K562 (cell line): ENCODE results near the gene RACGAP1. TPM values are rescaled to one million over a fixed set of nuclear protein-coding genes. Genes with fewer than 3 reads are reported as not detected.

Experiments
- ATAC-seq: fragments of 200-7000 bp; cut with Tn5 transposase; 3 replicates; pipeline ENCODE4 v1.9.1; 2020; ENCODE audit warnings: moderate library complexity
- BruUV-seq: library from RNA; stranded (reverse); fragments of 400-500 nt; replicated peaks from 2 replicates; lab custom pipeline; 2021; lab: Mats Ljungman, UMichigan
- CTCF ChIA-PET: fragments of 300-600 bp; formaldehyde crosslinking; extraction: SDS; loops from one replicate; lab custom pipeline; 2021; ENCODE audit warnings: low intra/inter-chr PET ratio; lab: Yijun Ruan, JAX
- POLR2A ChIA-PET: fragments of 300-600, 350-650 bp; sonication (Branson Sonifier 250); formaldehyde crosslinking; extraction: SDS; loops from one replicate; lab custom pipeline; 2021; ENCODE audit warnings: antibody characterized with exemption, inconsistent platforms; lab: Yijun Ruan, JAX
- DNase-seq, 4 experiments: peaks; one replicate each; pipeline versions ENCODE4 v3.0.0 to v3.0.0-alpha.2; 2011 to 2018; ENCODE audit warnings: low spot score in 3 of 4, mixed read lengths in 3 of 4; ENCODE audit errors: extremely low read depth in 1 of 4
- FAIRE-seq: peaks from 2 replicates; lab custom pipeline; 2011; peaks lifted over from hg19 to GRCh38; lab: Jason Lieb, UNC
- H2AFZ ChIP-seq: 2 replicates; pipeline ENCODE4 v1.6.0; 2011; ENCODE audit warnings: low read depth, low read length, control low read depth, inconsistent platforms
- H3K27ac ChIP-seq: fragments of 200-600 bp; 3 replicates; pipeline ENCODE4 v1.8.0; 2011; ENCODE audit warnings: low read depth, mild to moderate bottlenecking, control low read depth, inconsistent platforms, low read length, moderate library complexity, mixed read lengths; ENCODE audit errors: extremely low read depth
- H3K27me3 ChIP-seq, 2 experiments: fragments of 300-600 bp in 1 of 2; 2 replicates in 1 of 2; 3 replicates in 1 of 2; pipeline versions ENCODE4 v1.6.0 to v1.8.0; 2011; ENCODE audit warnings: inconsistent platforms in 2 of 2, low read length in 2 of 2, mild to moderate bottlenecking in 1 of 2, mixed read lengths in 1 of 2, moderate library complexity in 1 of 2; ENCODE audit not compliant: control insufficient read depth in 2 of 2, insufficient read depth in 2 of 2
- H3K36me3 ChIP-seq: fragments of 300-600 bp; 3 replicates; pipeline ENCODE4 v1.8.0; 2011; ENCODE audit warnings: mild to moderate bottlenecking, low read length, inconsistent platforms; ENCODE audit not compliant: control insufficient read depth, insufficient read depth
- H3K4me1 ChIP-seq, 2 experiments: fragments of 200-600 bp in 1 of 2; replicated peaks in 1 of 2; 2 replicates in 1 of 2; 3 replicates in 1 of 2; pipeline versions ENCODE4 v1.5.1 to v1.8.0; 2011; ENCODE audit warnings: inconsistent platforms in 2 of 2, low read length in 2 of 2, mild to moderate bottlenecking in 1 of 2, mixed read lengths in 1 of 2, moderate library complexity in 1 of 2; ENCODE audit not compliant: control insufficient read depth in 2 of 2, insufficient read depth in 2 of 2
- H3K4me2 ChIP-seq: 2 replicates; pipeline ENCODE4 v1.6.1; 2011; ENCODE audit warnings: low read length, control low read depth, inconsistent platforms, mixed read lengths; ENCODE audit not compliant: insufficient read depth
- H3K4me3 ChIP-seq: fragments of 200-600 bp; sonication (generic), shearing (Covaris generic); 2 replicates; pipeline ENCODE4 v1.5.1; 2016; ENCODE audit warnings: control low read depth, inconsistent platforms
- H3K79me2 ChIP-seq: fragments of 200-600 bp; 3 replicates; pipeline ENCODE4 v1.8.0; 2011; ENCODE audit warnings: low read length, inconsistent platforms; ENCODE audit not compliant: control insufficient read depth, insufficient read depth
- H3K9ac ChIP-seq, 2 experiments: 2 replicates each; pipeline versions ENCODE4 v1.6.0 to v1.6.1; 2011; ENCODE audit warnings: low read depth in 2 of 2, low read length in 2 of 2, control low read depth in 1 of 2, inconsistent platforms in 1 of 2, mild to moderate bottlenecking in 1 of 2, mixed read lengths in 1 of 2; ENCODE audit not compliant: insufficient read depth in 1 of 2
- H3K9me1 ChIP-seq: one replicate; pipeline ENCODE4 v1.6.0; 2011; ENCODE audit warnings: inconsistent platforms, mild to moderate bottlenecking, low read length, moderate library complexity; ENCODE audit not compliant: control insufficient read depth, insufficient read depth
- H3K9me3 ChIP-seq: replicated peaks from 2 replicates; pipeline ENCODE4 v1.5.1; 2011; ENCODE audit warnings: low read depth, low read length, inconsistent platforms; ENCODE audit not compliant: control insufficient read depth, insufficient read depth
- H4K20me1 ChIP-seq: replicated peaks from 2 replicates; pipeline ENCODE4 v1.6.1; 2011; ENCODE audit warnings: low read length, inconsistent platforms, mixed read lengths; ENCODE audit not compliant: control insufficient read depth, insufficient read depth
- CGGBP1 ChIP-seq: fragments of 250-450 bp; sonication (Bioruptor Pico); IDR thresholded peaks from 2 replicates; pipeline ENCODE4 v1.9.0; 2021; ENCODE audit warnings: mild to moderate bottlenecking
- CUX1 ChIP-seq: fragments of 200-800 bp; sonication (Bioruptor generic); IDR thresholded peaks from 2 replicates; pipeline ENCODE4 v1.6.1; 2016; ENCODE audit warnings: missing genetic modification characterization, missing compliant biosample characterization
- ELF2 ChIP-seq: fragments of 250-450 bp; sonication (Bioruptor Pico); IDR thresholded peaks from 2 replicates; pipeline ENCODE4 v1.5.0; 2021; ENCODE audit warnings: mild to moderate bottlenecking
- ETV5 ChIP-seq: sonication (generic); formaldehyde crosslinking; IDR thresholded peaks from 2 replicates; pipeline ENCODE4 v1.4.0; 2020; ENCODE audit warnings: low read depth, mild to moderate bottlenecking, missing genetic modification reagents
- ID3 ChIP-seq, 2 experiments: fragments of 250-450 bp in 1 of 2; fragments of 450-650 bp in 1 of 2; sonication (Bioruptor Pico) in 1 of 2; IDR thresholded peaks; 2 replicates each; pipeline versions ENCODE4 v1.6.1 to v1.8.0; 2016 to 2021; ENCODE audit warnings: mild to moderate bottlenecking in 2 of 2, moderate library complexity in 2 of 2, missing compliant biosample characterization in 1 of 2, missing genetic modification characterization in 1 of 2
- ILF3 ChIP-seq: fragments of 450-650 bp; IDR thresholded peaks from 2 replicates; pipeline ENCODE4 v1.6.1; 2018; ENCODE audit warnings: antibody characterized with exemption, mild to moderate bottlenecking, moderate library complexity, borderline replicate concordance
- NFE2L1 ChIP-seq: fragments of 450-650 bp; IDR thresholded peaks from 2 replicates; pipeline ENCODE4 v1.6.1; 2016; ENCODE audit warnings: missing genetic modification characterization, low read depth, mild to moderate bottlenecking, missing compliant biosample characterization, moderate library complexity, borderline replicate concordance
- NFYB ChIP-seq: IDR thresholded peaks from 2 replicates; pipeline ENCODE4 v1.6.1; 2011; ENCODE audit warnings: mild to moderate bottlenecking, moderate library complexity; ENCODE audit not compliant: insufficient read length; ENCODE audit errors: extremely low read depth
- RUNX1 ChIP-seq: sonication (generic); IDR thresholded peaks from 2 replicates; pipeline ENCODE4 v1.6.1; 2016; ENCODE audit warnings: antibody characterized with exemption, low read depth
- SAFB ChIP-seq: fragments of 200-400 bp; formaldehyde crosslinking; IDR thresholded peaks from 2 replicates; pipeline ENCODE4 v1.6.1; 2017; ENCODE audit warnings: low read depth, low read length, borderline replicate concordance
- ZEB2 ChIP-seq: fragments of 450-650 bp; IDR thresholded peaks from 2 replicates; pipeline ENCODE4 v1.6.1; 2016
- ZKSCAN8 ChIP-seq: fragments of 200-800 bp; sonication (Bioruptor generic); IDR thresholded peaks from 2 replicates; pipeline ENCODE4 v1.6.1; 2016; ENCODE audit warnings: missing genetic modification characterization, missing compliant biosample characterization
- ZNF274 ChIP-seq: IDR thresholded peaks from 2 replicates; pipeline ENCODE4 v1.6.1; 2011; ENCODE audit warnings: low read depth, mild to moderate bottlenecking, low read length, moderate library complexity, borderline replicate concordance
- ZNF75A ChIP-seq: fragments of 450-650 bp; formaldehyde crosslinking; IDR thresholded peaks from 2 replicates; pipeline ENCODE4 v1.4.0; 2020; ENCODE audit warnings: mild to moderate bottlenecking
- WGBS: fragments of 100-300 bp; shearing (Covaris generic); methylation state at CpG from one replicate; pipeline ENCODE4 v1.1.6; 2016; ENCODE audit warnings: low coverage, mixed read lengths; ENCODE audit not compliant: insufficient coverage; ENCODE audit errors: missing lambda C conversion rate; 5-methylcytosine and 5-hydroxymethylcytosine counted together
- in situ Hi-C: fragments of 300-500 bp; cut with MboI; formaldehyde crosslinking; loops from 4 replicates; pipeline ENCODE4 v1.15.0; 2018; ENCODE audit warnings: inconsistent platforms, mixed read lengths
- intact Hi-C: fragments of 100-400 bp; cut with micrococcal nuclease; formaldehyde crosslinking; loops from 2 replicates; pipeline ENCODE4 v1.14.2; 2022
- polyA plus RNA-seq, 8 experiments: library from polyadenylated mRNA; depleted of rRNA in 4 of 8; stranded (reverse) in 5 of 8; unstranded in 3 of 8; fragments of >200 nt; fragmentation: Nextera tagmentation in 2 of 8; fragmentation: Illumina TruSeq in 1 of 8; extraction: Ambion mirVana in 2 of 8; extraction: Trizol in 1 of 8; gene quantifications; 2 replicates each; pipeline versions ENCODE4 v1.2.1 to v1.2.3, GENCODE V29; 2011 to 2014; ENCODE audit warnings: inconsistent platforms in 1 of 8, missing spikeins in 1 of 8
- total RNA-seq, 7 experiments: library from RNA; depleted of rRNA in 6 of 7; stranded (reverse); fragments of >200 nt in 6 of 7; fragmentation: Illumina TruSeq in 2 of 7; extraction: Trizol in 2 of 7; gene quantifications; 2 replicates each; pipeline versions ENCODE4 v1.2.1 to v1.2.3, GENCODE V29; 2011 to 2021; ENCODE audit warnings: low replicate concordance in 1 of 7

The RACGAP1 gene
- total and polyA plus RNA-seq, 9 of the 15 experiments (the other 6 are each of a cell fraction or from before 2014, with no cell fraction given) = 56.4 to 92.9 (median 71.8) TPM

- TF ChIP-seq ETV5 (no peak), SAFB (no peak), CGGBP1 (CRISPR knock-in tag) (no peak), ZEB2 (no peak), RUNX1 (no peak), NFYB (no peak), ZNF274 (no peak), ID3 (CRISPR knock-in tag; IDR thresholded peaks at IDR 0.05) (no peak), ID3 (tag; IDR thresholded peaks at IDR 0.05) (no peak)
- TF ChIP-seq, all 486 proteins: peak for 2
Observed at GRCh38 chr12:50062728-50063460, 37.6 kb upstream of the RACGAP1 start (continued).

GRCh38 chr12:50061946-50062686 lies 36.8 kb upstream of the RACGAP1 start:
- Histone ChIP-seq H3K9me1 (no peaks in the 10 kb centered on the region), H4K20me1 (peaks cover 9% of the 10 kb centered on the region), H3K79me2 (no peaks in the 10 kb centered on the region), H3K36me3 (no peaks in the 10 kb centered on the region), H3K4me3 (no peak overlapping the region), H3K27ac (no peak overlapping the region), H2AFZ (no peak overlapping the region), H3K4me1 (peaks cover 0 to 20% of the 10 kb centered on the region in 2 experiments; a peak in 3 of 5 replicates), H3K4me2 (no peak overlapping the region), H3K27me3 (peaks cover 11 to 68% of the 10 kb centered on the region in 2 experiments; a peak in 4 of 5 replicates), H3K9me3 (no peaks in the 10 kb centered on the region), H3K9ac (no peak overlapping the region)
- DNase-seq = no peak
- in situ Hi-C loops = no loop called here
- intact Hi-C loops = no loop called here
- ChIA-PET POLR2A (interaction anchor here (1.0 kb wide), 1 partner anchor 105 kb away, joined by 3 read pairs; the partner anchor contains the start of gene CERS5), CTCF (no interaction called here)
- no peak for FAIRE-seq
- ATAC-seq = no peak
- WGBS = 7% methylated on average over 6 of the region's 6 CpGs
- BruUV-seq = no TSS peak
- TF ChIP-seq ILF3 = no peak
- no peak for TF ChIP-seq NFE2L1
- TF ChIP-seq ZNF75A (CRISPR knock-in tag) = no peak
- no peak for TF ChIP-seq ELF2 (CRISPR knock-in tag)
- no peak for TF ChIP-seq ZKSCAN8
- no peak for TF ChIP-seq CUX1
